ENCODE measurements around the gene SLC22A6. TPM values are rescaled to one million over a fixed set of nuclear protein-coding genes. Genes with fewer than 3 reads are reported as not detected.

Gene SLC22A6
- total RNA-seq, 1 donor from 2014 or later = not detected

DNA sequence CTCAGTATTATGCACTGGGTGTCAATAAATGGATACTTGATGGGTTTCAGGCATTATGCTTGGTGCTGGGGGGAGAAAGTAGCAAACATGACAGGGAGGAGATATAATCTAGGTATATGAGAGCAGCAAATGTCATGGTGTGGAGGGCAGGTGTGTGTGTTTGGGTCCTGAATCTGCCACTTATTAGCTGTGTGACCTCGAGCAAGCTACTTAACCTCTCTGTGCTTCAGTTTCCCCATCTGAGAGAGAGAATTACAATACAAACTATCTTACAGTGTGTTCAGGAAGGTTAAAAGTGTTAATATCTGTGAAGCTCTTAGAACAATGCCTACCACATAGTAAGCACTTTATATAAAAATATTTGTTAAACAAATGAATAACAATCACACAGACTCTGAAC lies 28.1 kb upstream of the SLC22A6 start:
- TF ChIP-seq, protein P1, sequence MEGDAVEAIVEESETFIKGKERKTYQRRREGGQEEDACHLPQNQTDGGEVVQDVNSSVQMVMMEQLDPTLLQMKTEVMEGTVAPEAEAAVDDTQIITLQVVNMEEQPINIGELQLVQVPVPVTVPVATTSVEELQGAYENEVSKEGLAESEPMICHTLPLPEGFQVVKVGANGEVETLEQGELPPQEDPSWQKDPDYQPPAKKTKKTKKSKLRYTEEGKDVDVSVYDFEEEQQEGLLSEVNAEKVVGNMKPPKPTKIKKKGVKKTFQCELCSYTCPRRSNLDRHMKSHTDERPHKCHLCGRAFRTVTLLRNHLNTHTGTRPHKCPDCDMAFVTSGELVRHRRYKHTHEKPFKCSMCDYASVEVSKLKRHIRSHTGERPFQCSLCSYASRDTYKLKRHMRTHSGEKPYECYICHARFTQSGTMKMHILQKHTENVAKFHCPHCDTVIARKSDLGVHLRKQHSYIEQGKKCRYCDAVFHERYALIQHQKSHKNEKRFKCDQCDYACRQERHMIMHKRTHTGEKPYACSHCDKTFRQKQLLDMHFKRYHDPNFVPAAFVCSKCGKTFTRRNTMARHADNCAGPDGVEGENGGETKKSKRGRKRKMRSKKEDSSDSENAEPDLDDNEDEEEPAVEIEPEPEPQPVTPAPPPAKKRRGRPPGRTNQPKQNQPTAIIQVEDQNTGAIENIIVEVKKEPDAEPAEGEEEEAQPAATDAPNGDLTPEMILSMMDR (IDR thresholded peaks at IDR 0.05; ENCODE audit: unreplicated experiment) = no peak
- H3K27me3 Mint-ChIP-seq = peaks cover 8% of the 10 kb centered on the region
- H3K4me3 Mint-ChIP-seq (ENCODE audit: low read depth) = no peak overlapping the region
- H3K4me1 Mint-ChIP-seq (ENCODE audit: low read depth) = peaks cover 41% of the 10 kb centered on the region
- H3K9me3 Mint-ChIP-seq (ENCODE audit: low read depth) = no peaks in the 10 kb centered on the region
- DNase-seq (ENCODE audit: low spot score, unreplicated experiment) = no peak
- peak overlapping the region; percentile 86 for H3K27ac Mint-ChIP-seq
- no peaks in the 10 kb centered on the region for H3K36me3 Mint-ChIP-seq (ENCODE audit: insufficient read depth)

DNA sequence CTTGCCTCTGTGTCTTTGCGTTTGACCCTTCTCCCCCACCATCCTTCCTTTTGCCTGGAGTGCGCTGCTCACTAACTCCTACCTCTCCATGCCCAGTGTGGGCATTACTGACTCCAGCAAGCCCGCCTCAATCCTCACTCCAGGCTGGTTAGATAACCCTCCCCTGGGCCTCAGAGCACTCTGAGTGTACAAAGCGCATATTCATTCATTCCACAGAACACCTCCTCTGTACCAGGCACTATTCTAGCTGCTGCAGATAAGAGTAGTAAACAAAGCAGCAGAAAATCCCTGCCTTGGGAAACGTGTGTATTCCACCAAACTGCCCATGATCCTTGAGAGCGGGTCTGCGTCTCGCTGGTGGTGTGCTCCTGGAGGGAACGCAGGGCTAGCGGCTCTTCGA lies 27.7 kb upstream of the SLC22A6 start:
- Mint-ChIP-seq H3K4me1 (ENCODE audit: low read depth) (peaks cover 38% of the 10 kb centered on the region), H3K4me3 (ENCODE audit: low read depth) (no peak overlapping the region), H3K27me3 (peaks cover 8% of the 10 kb centered on the region), H3K9me3 (ENCODE audit: low read depth) (no peaks in the 10 kb centered on the region), H3K36me3 (ENCODE audit: insufficient read depth) (no peaks in the 10 kb centered on the region), H3K27ac (peak overlapping the region; percentile 86)
- no peak for DNase-seq (ENCODE audit: low spot score, unreplicated experiment)
- TF ChIP-seq, protein P1 (IDR thresholded peaks at IDR 0.05; ENCODE audit: unreplicated experiment) = no peak

DNA sequence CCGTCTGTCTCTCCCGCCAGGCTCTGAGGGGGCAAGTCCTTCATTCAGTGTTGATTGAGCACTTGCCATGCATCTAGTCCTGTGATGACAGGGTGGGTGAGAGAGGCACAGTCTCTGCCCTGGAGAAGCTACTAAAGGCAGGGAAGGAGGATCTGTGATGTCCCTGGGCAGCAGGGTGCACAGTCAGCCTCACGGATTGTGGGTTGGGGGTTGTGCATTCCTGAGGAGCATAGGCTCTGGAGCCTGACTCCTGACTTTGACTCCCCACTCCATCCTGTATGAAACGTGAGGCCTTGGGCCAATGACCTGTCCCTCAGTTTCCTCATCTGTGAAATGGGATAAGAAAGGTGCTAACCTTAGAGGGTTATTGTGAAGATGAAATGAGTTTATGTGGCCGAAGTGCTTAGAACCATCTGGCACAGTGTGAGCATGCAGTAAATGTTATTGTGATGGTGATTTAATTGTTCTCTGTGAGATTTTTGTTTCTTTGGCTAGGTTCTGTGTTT lies 26.2 kb upstream of the SLC22A6 start:
- no peaks in the 10 kb centered on the region for H3K36me3 Mint-ChIP-seq (ENCODE audit: insufficient read depth)
- no peaks in the 10 kb centered on the region for H3K9me3 Mint-ChIP-seq (ENCODE audit: low read depth)
- DNase-seq (ENCODE audit: low spot score, unreplicated experiment) = no peak
- peaks cover 8% of the 10 kb centered on the region for H3K27me3 Mint-ChIP-seq
- no peak overlapping the region for H3K4me3 Mint-ChIP-seq (ENCODE audit: low read depth)
- TF ChIP-seq, protein P1 (IDR thresholded peaks at IDR 0.05; ENCODE audit: unreplicated experiment) = no peak
- peak overlapping the region; percentile 63 for H3K27ac Mint-ChIP-seq
- peaks cover 33% of the 10 kb centered on the region for H3K4me1 Mint-ChIP-seq (ENCODE audit: low read depth)

DNA sequence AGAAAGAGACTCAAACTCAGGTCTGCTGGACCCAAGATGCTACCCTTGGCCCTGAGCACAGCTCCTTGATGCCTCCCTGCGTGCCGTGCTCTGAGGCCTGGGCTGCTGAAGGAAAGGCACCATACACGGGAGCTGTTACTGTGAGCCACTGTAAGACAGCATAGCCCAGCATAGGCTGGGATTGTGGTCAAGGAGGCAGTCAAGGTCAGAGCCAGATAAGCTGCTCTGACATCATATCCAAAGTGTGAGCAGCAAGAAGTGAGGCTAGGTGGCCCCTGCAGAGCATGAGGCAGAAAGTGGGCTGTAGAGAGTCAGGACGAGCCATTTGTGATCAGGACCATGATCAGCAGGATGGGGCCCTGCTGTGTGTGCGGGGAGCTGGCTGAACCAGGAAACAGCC lies 23.2 kb upstream of the SLC22A6 start:
- H3K36me3 Mint-ChIP-seq (ENCODE audit: insufficient read depth) = no peaks in the 10 kb centered on the region
- H3K27me3 Mint-ChIP-seq = peaks cover 13% of the 10 kb centered on the region
- TF ChIP-seq, protein P1 (IDR thresholded peaks at IDR 0.05; ENCODE audit: unreplicated experiment) = no peak
- peaks cover 14% of the 10 kb centered on the region for H3K4me1 Mint-ChIP-seq (ENCODE audit: low read depth)
- H3K27ac Mint-ChIP-seq = no peak overlapping the region
- no peak overlapping the region for H3K4me3 Mint-ChIP-seq (ENCODE audit: low read depth)
- DNase-seq (ENCODE audit: low spot score, unreplicated experiment) = no peak
- no peaks in the 10 kb centered on the region for H3K9me3 Mint-ChIP-seq (ENCODE audit: low read depth)

DNA sequence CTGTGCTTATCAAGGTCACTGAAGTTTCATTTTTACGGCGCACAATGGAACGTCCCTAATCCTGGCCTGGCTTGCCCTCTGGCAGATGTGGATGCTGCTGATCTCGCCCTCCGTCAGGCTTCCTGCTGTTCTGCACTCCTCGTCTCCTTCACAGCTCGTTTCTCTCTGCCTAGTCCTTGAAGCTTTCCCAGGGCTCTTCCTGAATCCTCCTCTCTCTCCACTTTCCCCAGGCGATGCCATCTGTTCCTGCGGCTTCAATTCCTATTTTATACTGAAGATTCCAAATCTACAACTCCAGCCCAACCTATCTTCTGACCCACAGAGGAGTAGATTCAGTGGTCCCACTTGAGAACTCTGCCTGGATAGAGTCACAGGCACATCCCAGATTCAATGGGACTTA lies 16.7 kb upstream of the SLC22A6 start:
- TF ChIP-seq, protein P1 (IDR thresholded peaks at IDR 0.05; ENCODE audit: unreplicated experiment) = no peak
- no peak overlapping the region for H3K4me3 Mint-ChIP-seq (ENCODE audit: low read depth)
- DNase-seq (ENCODE audit: low spot score, unreplicated experiment) = no peak
- no peaks in the 10 kb centered on the region for H3K36me3 Mint-ChIP-seq (ENCODE audit: insufficient read depth)
- H3K27ac Mint-ChIP-seq = no peak overlapping the region
- H3K4me1 Mint-ChIP-seq (ENCODE audit: low read depth) = no peaks in the 10 kb centered on the region
- no peaks in the 10 kb centered on the region for H3K9me3 Mint-ChIP-seq (ENCODE audit: low read depth)
- H3K27me3 Mint-ChIP-seq = peaks cover 16% of the 10 kb centered on the region
